Mesenchymal stem cell (in vitro differentiated cells and primary cell): ENCODE measurements around the gene ZNF236.

Experiments
- DNase-seq: peaks from one replicate; pipeline ENCODE4 v3.0.0-alpha.2; 2013
- H2AFZ ChIP-seq: one replicate; pipeline ENCODE4 v1.6.1; 2013; ENCODE audit warnings: low read depth, mild to moderate bottlenecking, control low read depth, inconsistent platforms, low read length, moderate library complexity
- H2AK5ac ChIP-seq: 2 replicates; pipeline ENCODE4 v1.6.1; 2013; ENCODE audit warnings: low read length, moderate library complexity, mild to moderate bottlenecking, inconsistent platforms; ENCODE audit not compliant: severe bottlenecking
- H2BK120ac ChIP-seq: one replicate; pipeline ENCODE4 v1.6.1; 2013; ENCODE audit warnings: low read depth, mild to moderate bottlenecking, inconsistent platforms, low read length, moderate library complexity
- H2BK12ac ChIP-seq, 2 experiments: one replicate each; pipeline ENCODE4 v1.6.1; 2013; ENCODE audit warnings: inconsistent platforms in 2 of 2, low read length in 2 of 2, mild to moderate bottlenecking in 2 of 2, moderate library complexity in 2 of 2, control low read depth in 1 of 2
- H2BK15ac ChIP-seq: one replicate; pipeline ENCODE4 v1.6.1; 2013; ENCODE audit warnings: mild to moderate bottlenecking, low read depth, inconsistent platforms; ENCODE audit not compliant: poor library complexity, severe bottlenecking
- H2BK5ac ChIP-seq: 2 replicates; pipeline ENCODE4 v1.6.1; 2013; ENCODE audit warnings: low read depth, mild to moderate bottlenecking, low read length, control low read depth, inconsistent platforms; ENCODE audit not compliant: poor library complexity, severe bottlenecking
- H3K14ac ChIP-seq, 2 experiments: one replicate each; pipeline ENCODE4 v1.6.1; 2013; ENCODE audit warnings: inconsistent platforms in 2 of 2, low read length in 2 of 2, control low read depth in 1 of 2, mild to moderate bottlenecking in 1 of 2, moderate library complexity in 1 of 2
- H3K18ac ChIP-seq, 2 experiments: one replicate each; pipeline ENCODE4 v1.6.1; 2013; ENCODE audit warnings: inconsistent platforms in 2 of 2, low read length in 2 of 2, control low read depth in 1 of 2, low read depth in 1 of 2, mild to moderate bottlenecking in 1 of 2
- H3K23ac ChIP-seq, 2 experiments: one replicate each; pipeline ENCODE4 v1.6.1; 2013; ENCODE audit warnings: inconsistent platforms in 2 of 2, low read length in 2 of 2, mild to moderate bottlenecking in 2 of 2, moderate library complexity in 2 of 2, control low read depth in 1 of 2
- H3K27ac ChIP-seq: 2 replicates; pipeline ENCODE4 v1.5.1; 2013; ENCODE audit warnings: mild to moderate bottlenecking, moderate library complexity, low read length, control low read depth, inconsistent platforms; ENCODE audit not compliant: poor library complexity, severe bottlenecking
- H3K27me3 ChIP-seq, 2 experiments: 2 replicates each; pipeline versions ENCODE4 v1.6.1 to v1.7.0; 2013; ENCODE audit warnings: low read length in 2 of 2, mild to moderate bottlenecking in 2 of 2, moderate library complexity in 2 of 2, control low read depth in 1 of 2, inconsistent platforms in 1 of 2; ENCODE audit not compliant: control insufficient read depth in 1 of 2, insufficient read depth in 1 of 2
- H3K36me3 ChIP-seq, 2 experiments: 2 replicates each; pipeline versions ENCODE4 v1.6.1 to v1.7.0; 2013; ENCODE audit warnings: low read length in 2 of 2, control low read depth in 1 of 2, inconsistent platforms in 1 of 2, low read depth in 1 of 2, mild to moderate bottlenecking in 1 of 2; ENCODE audit not compliant: insufficient read depth in 2 of 2, control insufficient read depth in 1 of 2
- H3K4ac ChIP-seq, 2 experiments: one replicate each; pipeline ENCODE4 v1.6.1; 2013; ENCODE audit warnings: inconsistent platforms in 2 of 2, low read length in 2 of 2, mild to moderate bottlenecking in 2 of 2, moderate library complexity in 2 of 2, control low read depth in 1 of 2, low read depth in 1 of 2
- H3K4me1 ChIP-seq: 2 replicates; pipeline ENCODE4 v1.6.1; 2013; ENCODE audit warnings: low read depth, low read length, control low read depth; ENCODE audit not compliant: control insufficient read depth, insufficient read depth
- H3K4me2 ChIP-seq: 2 replicates; pipeline ENCODE4 v1.6.1; 2013; ENCODE audit warnings: low read length, mild to moderate bottlenecking, inconsistent platforms; ENCODE audit not compliant: poor library complexity, severe bottlenecking
- H3K4me3 ChIP-seq, 2 experiments: 2 replicates each; pipeline versions ENCODE4 v1.5.1 to v1.7.0; 2013; ENCODE audit warnings: low read length in 2 of 2, mild to moderate bottlenecking in 2 of 2, control low read depth in 1 of 2, low read depth in 1 of 2; ENCODE audit not compliant: insufficient read depth in 1 of 2
- H3K79me1 ChIP-seq: replicated peaks from 2 replicates; pipeline ENCODE4 v1.6.1; 2013; ENCODE audit warnings: mild to moderate bottlenecking, control low read depth, low read length, inconsistent platforms; ENCODE audit not compliant: poor library complexity, severe bottlenecking
- H3K9ac ChIP-seq: 2 replicates; pipeline ENCODE4 v1.7.0; 2013; ENCODE audit warnings: mild to moderate bottlenecking, low read length, moderate library complexity
- H3K9me3 ChIP-seq: 2 replicates; pipeline ENCODE4 v1.7.0; 2013; ENCODE audit warnings: mild to moderate bottlenecking, low read length; ENCODE audit not compliant: control insufficient read depth
- H4K8ac ChIP-seq: one replicate; pipeline ENCODE4 v1.6.1; 2013; ENCODE audit warnings: inconsistent platforms, mild to moderate bottlenecking, low read length, moderate library complexity
- H4K91ac ChIP-seq: one replicate; pipeline ENCODE4 v1.6.1; 2013; ENCODE audit warnings: mild to moderate bottlenecking, low read length, inconsistent platforms
- WGBS: methylation state at CpG from one replicate; pipeline ENCODE4 v1.1.7; 2013; ENCODE audit warnings: mixed read lengths; 5-methylcytosine and 5-hydroxymethylcytosine counted together

Gene ZNF236

DNA sequence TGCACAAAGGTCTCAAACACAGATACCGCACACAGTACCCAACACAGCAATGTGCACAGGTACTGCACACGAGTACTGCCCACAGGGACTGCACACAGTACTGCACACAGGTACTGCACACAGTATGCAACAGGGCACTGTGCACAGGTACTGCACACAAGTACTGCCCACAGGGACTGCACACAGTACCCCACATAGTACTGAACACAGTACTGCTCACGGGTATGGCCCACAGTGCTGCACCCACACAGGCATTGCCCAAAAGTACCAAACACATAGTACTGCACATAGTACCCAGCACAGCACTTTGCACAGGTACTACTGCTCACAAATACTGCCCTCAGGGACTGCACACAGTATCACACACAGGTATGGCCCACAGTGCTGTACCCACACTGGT lies 73.1 kb downstream of the ZNF236 start:
- WGBS = 99% methylated on average over 3 of the region's 3 CpGs
- Histone ChIP-seq H2BK12ac (no peak overlapping the region), H2AFZ (no peak overlapping the region), H3K4me3 (no peak overlapping the region), H3K18ac (no peak overlapping the region), H2BK120ac (no peak overlapping the region), H3K14ac (no peak overlapping the region), H3K4me2 (no peak overlapping the region), H2AK5ac (no peak overlapping the region), H3K4me1 (peaks cover 2% of the 10 kb centered on the region), H3K27me3 (no peaks in the 10 kb centered on the region), H2BK5ac (no peak overlapping the region), H2BK15ac (no peak overlapping the region), H3K36me3 (peaks cover 32 to 73% of the 10 kb centered on the region in 2 experiments), H4K8ac (no peak overlapping the region), H3K27ac (no peak overlapping the region), H3K9ac (no peak overlapping the region), H4K91ac (no peak overlapping the region), H3K4ac (no peak overlapping the region), H3K9me3 (no peaks in the 10 kb centered on the region), H3K79me1 (peaks cover 6% of the 10 kb centered on the region), H3K23ac (no peak overlapping the region)
- DNase-seq = no peak

DNA sequence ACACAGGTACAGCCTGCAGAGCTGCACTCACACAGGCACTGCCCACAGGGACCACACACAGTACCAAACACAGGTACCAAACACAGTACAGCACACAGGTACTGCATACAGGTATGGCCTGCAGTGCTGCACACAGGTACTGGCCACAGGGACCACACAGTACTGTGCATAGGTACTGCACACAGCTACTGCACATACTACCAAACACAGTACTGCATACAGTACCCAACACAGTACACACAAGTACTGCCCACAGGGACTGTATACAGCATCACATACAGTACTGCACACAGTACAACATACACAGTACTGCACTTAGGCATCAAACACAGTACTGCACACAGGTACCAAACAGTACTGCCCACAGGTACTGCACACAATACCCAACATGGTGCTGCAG lies 74.3 kb downstream of the ZNF236 start:
- Histone ChIP-seq H3K79me1 (peaks cover 8% of the 10 kb centered on the region), H2BK12ac (no peak overlapping the region), H3K4me2 (no peak overlapping the region), H3K9ac (no peak overlapping the region), H4K91ac (peak overlapping the region; percentile 34), H2BK5ac (no peak overlapping the region), H3K23ac (no peak overlapping the region), H3K27ac (no peak overlapping the region), H3K4me3 (no peak overlapping the region), H3K9me3 (no peaks in the 10 kb centered on the region), H3K18ac (no peak overlapping the region), H3K4me1 (peaks cover 2% of the 10 kb centered on the region), H2BK15ac (no peak overlapping the region), H2AK5ac (no peak overlapping the region), H2BK120ac (no peak overlapping the region), H3K36me3 (peaks cover 39 to 73% of the 10 kb centered on the region in 2 experiments), H3K27me3 (no peaks in the 10 kb centered on the region), H3K14ac (peak overlapping the region in 1 of 2 experiments; percentile 49), H4K8ac (no peak overlapping the region), H3K4ac (no peak overlapping the region), H2AFZ (no peak overlapping the region)
- DNase-seq = no peak

GRCh38 chr18:76897257-76897656 lies 74.9 kb downstream of the ZNF236 start:
- H3K4me1 ChIP-seq = peaks cover 2% of the 10 kb centered on the region
- no peak overlapping the region for H2BK5ac ChIP-seq
- peaks cover 9% of the 10 kb centered on the region for H3K79me1 ChIP-seq

DNA sequence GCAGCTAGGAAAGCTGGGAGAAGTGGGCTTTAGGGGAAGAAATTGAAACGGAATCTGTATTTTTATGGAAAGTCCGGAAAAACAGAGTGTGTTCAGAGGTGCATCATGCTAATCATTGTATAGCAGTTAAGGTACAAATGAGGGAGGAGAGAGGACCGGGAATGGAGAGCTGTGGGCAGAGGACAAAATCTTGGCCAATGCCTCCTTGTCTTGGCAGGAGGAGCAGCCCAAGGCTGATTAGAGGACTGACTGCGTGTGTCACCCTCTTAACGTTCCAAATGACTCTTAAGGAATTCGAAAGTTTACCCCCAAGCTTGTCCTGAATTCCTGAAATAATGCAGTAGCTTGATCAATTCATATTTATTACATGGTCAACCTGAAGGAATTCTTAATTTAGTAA lies 81.0 kb downstream of the ZNF236 start:
- Histone ChIP-seq H2AK5ac (no peak overlapping the region), H3K4me3 (no peak overlapping the region), H2BK15ac (no peak overlapping the region), H2BK5ac (no peak overlapping the region), H3K36me3 (peaks cover 14 to 71% of the 10 kb centered on the region in 2 experiments), H3K9me3 (no peaks in the 10 kb centered on the region), H3K9ac (no peak overlapping the region), H3K27me3 (no peaks in the 10 kb centered on the region), H2BK120ac (no peak overlapping the region), H2BK12ac (no peak overlapping the region), H4K91ac (no peak overlapping the region), H3K79me1 (peaks cover 17% of the 10 kb centered on the region), H3K23ac (no peak overlapping the region), H4K8ac (no peak overlapping the region), H3K4me2 (no peak overlapping the region), H3K27ac (no peak overlapping the region), H2AFZ (no peak overlapping the region), H3K18ac (no peak overlapping the region), H3K14ac (no peak overlapping the region), H3K4me1 (no peaks in the 10 kb centered on the region), H3K4ac (no peak overlapping the region)
- DNase-seq = no peak
- 96% methylated on average over 5 of the region's 6 CpGs for whole genome bisulfite sequencing

More at GRCh38 chr18:76897257-76897656, 74.9 kb downstream of the ZNF236 start:
- no peak overlapping the region for H2AFZ ChIP-seq
- H4K8ac ChIP-seq = no peak overlapping the region
- H3K4me2 ChIP-seq = no peak overlapping the region
- no peak for DNase-seq
- H2BK15ac ChIP-seq = no peak overlapping the region
- H2AK5ac ChIP-seq = no peak overlapping the region
- no peak overlapping the region for H3K27ac ChIP-seq
- H3K18ac ChIP-seq = no peak overlapping the region
- H2BK120ac ChIP-seq = no peak overlapping the region
- peaks cover 39 to 78% of the 10 kb centered on the region in 2 experiments for H3K36me3 ChIP-seq
- H3K23ac ChIP-seq = no peak overlapping the region
- H3K9ac ChIP-seq = no peak overlapping the region
- H2BK12ac ChIP-seq = no peak overlapping the region
- no peak overlapping the region for H3K4me3 ChIP-seq
- no peaks in the 10 kb centered on the region for H3K27me3 ChIP-seq
- H4K91ac ChIP-seq = peak overlapping the region; percentile 29
- H3K14ac ChIP-seq = no peak overlapping the region
- no peaks in the 10 kb centered on the region for H3K9me3 ChIP-seq
- over 99% methylated on average over 2 of the region's 2 CpGs for WGBS
- no peak overlapping the region for H3K4ac ChIP-seq
